A673 (cell line): Measurements from ENCODE around the gene PRR5. TPM values are rescaled to one million over a fixed set of nuclear protein-coding genes. Genes with fewer than 3 reads are reported as not detected.

Experiments
- BruUV-seq: library from RNA; stranded (reverse); fragments of 400-500 nt; replicated peaks from 2 replicates; lab custom pipeline; 2021; lab: Mats Ljungman, UMichigan
- CTCF ChIA-PET: fragments of 300-600 bp; sonication (Branson Sonifier 250); formaldehyde crosslinking; loops from one replicate; lab custom pipeline; 2022; ENCODE audit warnings: antibody characterized with exemption; lab: Charles Lee
- POLR2A ChIA-PET: fragments of 300-600 bp; sonication (Branson Sonifier 250); formaldehyde crosslinking; loops from one replicate; lab custom pipeline; 2022; ENCODE audit warnings: antibody characterized with exemption; ENCODE audit not compliant: low non-redundant PET; lab: Charles Lee
- DNase-seq: peaks from one replicate; pipeline ENCODE4 v3.0.0-alpha.2; 2015; ENCODE audit warnings: low spot score
- H3K27ac ChIP-seq: fragments of 200-600 bp; sonication (generic); 2 replicates; pipeline ENCODE4 v1.5.1; 2016; ENCODE audit warnings: mixed run types, low read depth, mild to moderate bottlenecking, mixed read lengths, antibody characterized with exemption, low read length; ENCODE audit not compliant: poor library complexity, severe bottlenecking
- H3K27me3 ChIP-seq: fragments of 200-600 bp; sonication (generic); replicated peaks from 2 replicates; pipeline ENCODE4 v1.6.1; 2017; ENCODE audit warnings: mixed run types, low read depth, mild to moderate bottlenecking, mixed read lengths, antibody characterized with exemption, low read length; ENCODE audit not compliant: insufficient read depth, poor library complexity
- H3K36me3 ChIP-seq: fragments of 200-600 bp; sonication (generic); 2 replicates; pipeline ENCODE4 v1.6.1; 2016; ENCODE audit warnings: mixed run types, mild to moderate bottlenecking, mixed read lengths, antibody characterized with exemption, low read length; ENCODE audit not compliant: insufficient read depth, poor library complexity, severe bottlenecking
- H3K4me1 ChIP-seq: fragments of 200-600 bp; sonication (generic); 2 replicates; pipeline ENCODE4 v1.6.1; 2017; ENCODE audit warnings: mixed run types, mild to moderate bottlenecking, mixed read lengths, antibody characterized with exemption, low read length; ENCODE audit not compliant: insufficient read depth, poor library complexity, severe bottlenecking
- H3K4me3 ChIP-seq: fragments of 200-600 bp; sonication (generic); 2 replicates; pipeline ENCODE4 v1.5.1; 2016; ENCODE audit warnings: low read depth, mixed run types, mild to moderate bottlenecking, mixed read lengths, low read length; ENCODE audit not compliant: poor library complexity, severe bottlenecking
- H3K9me3 ChIP-seq: fragments of 200-600 bp; sonication (generic); 2 replicates; pipeline ENCODE4 v1.6.1; 2016; ENCODE audit warnings: mixed run types, low read depth, mild to moderate bottlenecking, mixed read lengths, antibody characterized with exemption, low read length; ENCODE audit not compliant: poor library complexity, severe bottlenecking
- CTCF ChIP-seq: fragments of 300-800, 200-600 bp; sonication (generic); conservative IDR thresholded peaks from 2 replicates; pipeline ENCODE4 v1.5.1; 2017; ENCODE audit warnings: low read depth, mild to moderate bottlenecking, antibody characterized with exemption, low read length, moderate library complexity, mixed read lengths
- EZH2 ChIP-seq: fragments of 200-600 bp; sonication (generic); IDR thresholded peaks from 2 replicates; pipeline ENCODE4 v1.6.1; 2017; ENCODE audit warnings: borderline replicate concordance, low read depth, mild to moderate bottlenecking, mixed read lengths, antibody characterized with exemption, low read length; ENCODE audit not compliant: poor library complexity, severe bottlenecking
- intact Hi-C: fragments of 100-400 bp; cut with micrococcal nuclease; formaldehyde crosslinking; loops from one replicate; pipeline ENCODE4 v1.10.0; 2022; ENCODE audit not compliant: unreplicated experiment
- total RNA-seq: library from RNA; stranded (reverse); gene quantifications from 2 replicates; pipeline ENCODE4 v1.2.3, GENCODE V29; 2021

PRR5 gene
- total RNA-seq, 1 experiment from 2014 or later: 17.9 TPM

GRCh38 chr22:44740307-44740706 lies 38.3 kb downstream of the PRR5 start:
- POLR2A ChIA-PET: no interaction called here
- H3K27me3 ChIP-seq: peaks cover 37% of the 10 kb centered on the region
- H3K27ac ChIP-seq: no peak overlapping the region
- no peak for DNase-seq
- no peaks in the 10 kb centered on the region for H3K9me3 ChIP-seq
- CTCF ChIA-PET: no interaction called here
- no peaks in the 10 kb centered on the region for H3K4me1 ChIP-seq
- TF ChIP-seq CTCF (no peak), EZH2 (no peak)
- BruUV-seq: no TSS peak
- intact Hi-C loops: no loop called here
- no peaks in the 10 kb centered on the region for H3K36me3 ChIP-seq
- H3K4me3 ChIP-seq: no peak overlapping the region

GRCh38 chr22:44741929-44742328 lies 39.9 kb downstream of the PRR5 start:
- TF ChIP-seq CTCF (no peak), EZH2 (no peak)
- no peak overlapping the region for H3K4me3 ChIP-seq
- no peaks in the 10 kb centered on the region for H3K36me3 ChIP-seq
- H3K4me1 ChIP-seq: no peaks in the 10 kb centered on the region
- CTCF ChIA-PET: no interaction called here
- intact Hi-C loops: no loop called here
- no peak overlapping the region for H3K27ac ChIP-seq
- peaks cover 34% of the 10 kb centered on the region for H3K27me3 ChIP-seq
- no TSS peak for BruUV-seq
- POLR2A ChIA-PET: no interaction called here
- no peaks in the 10 kb centered on the region for H3K9me3 ChIP-seq
- DNase-seq: no peak

GRCh38 chr22:44743247-44743646 lies 41.2 kb downstream of the PRR5 start:
- no peaks in the 10 kb centered on the region for H3K9me3 ChIP-seq
- intact Hi-C loops: no loop called here
- CTCF ChIA-PET: no interaction called here
- BruUV-seq: no TSS peak
- H3K27me3 ChIP-seq: peaks cover 21% of the 10 kb centered on the region
- H3K4me3 ChIP-seq: no peak overlapping the region
- no peaks in the 10 kb centered on the region for H3K4me1 ChIP-seq
- no peak overlapping the region for H3K27ac ChIP-seq
- H3K36me3 ChIP-seq: no peaks in the 10 kb centered on the region
- DNase-seq: no peak
- POLR2A ChIA-PET: no interaction called here
- no peak for TF ChIP-seq EZH2
- no peak for TF ChIP-seq CTCF
